GM12878 (cell line): ENCODE data around the gene ZNF655. TPM values are rescaled to one million over a fixed set of nuclear protein-coding genes. Genes with fewer than 3 reads are reported as not detected.

Experiments used
- ATAC-seq: fragments of 200-7000 bp; cut with Tn5 transposase; 3 replicates; pipeline ENCODE4 v1.9.1; 2020; ENCODE audit warnings: mild to moderate bottlenecking, moderate library complexity
- BruUV-seq: library from RNA; stranded (reverse); fragments of 400-500 nt; replicated peaks from 2 replicates; lab custom pipeline; 2021; lab: Mats Ljungman, UMichigan
- CTCF ChIA-PET: fragments of 300-600 bp; sonication (Branson Sonifier 250); formaldehyde crosslinking; extraction: SDS; loops from one replicate; lab custom pipeline; 2021; ENCODE audit warnings: inconsistent platforms; lab: Yijun Ruan, JAX
- POLR2A ChIA-PET: fragments of 350-600 bp; formaldehyde crosslinking; extraction: SDS; loops from one replicate; lab custom pipeline; 2021; ENCODE audit warnings: inconsistent platforms; lab: Charles Lee
- RAD21 ChIA-PET: fragments of 300-600 bp; sonication (Branson Sonifier 250); formaldehyde crosslinking; loops from one replicate; lab custom pipeline; 2023; ENCODE audit warnings: antibody characterized with exemption; ENCODE audit not compliant: unreplicated experiment; lab: Charles Lee
- SMC1A ChIA-PET: fragments of 300-600 bp; sonication (Branson Sonifier 250); formaldehyde crosslinking; loops from one replicate; lab custom pipeline; 2023; ENCODE audit not compliant: unreplicated experiment, uncharacterized antibody; lab: Charles Lee
- DNase-seq: peaks from one replicate; pipeline ENCODE4 v3.0.0-alpha.2; 2011; ENCODE audit warnings: low read depth, low spot score
- FAIRE-seq: peaks from 3 replicates; lab custom pipeline; 2011; peaks lifted over from hg19 to GRCh38; lab: Jason Lieb, UNC
- H2AFZ ChIP-seq: 2 replicates; pipeline ENCODE4 v1.6.0; 2011; ENCODE audit warnings: low read depth, low read length, control low read depth; ENCODE audit not compliant: control insufficient read depth
- H3K27ac ChIP-seq: 2 replicates; pipeline ENCODE4 v1.5.1; 2011; ENCODE audit warnings: control low read depth; ENCODE audit not compliant: control insufficient read depth, insufficient read depth
- H3K27me3 ChIP-seq, 2 experiments: replicated peaks in 1 of 2; 2 replicates each; pipeline versions ENCODE4 v1.6.0 to v1.6.1; 2011; ENCODE audit warnings: low read length in 1 of 2; ENCODE audit not compliant: control insufficient read depth in 2 of 2, insufficient read depth in 2 of 2
- H3K36me3 ChIP-seq, 2 experiments: 2 replicates each; pipeline ENCODE4 v1.5.1; 2011; ENCODE audit warnings: low read length in 1 of 2; ENCODE audit not compliant: control insufficient read depth in 2 of 2, insufficient read depth in 2 of 2
- H3K4me1 ChIP-seq: 2 replicates; pipeline ENCODE4 v1.6.1; 2011; ENCODE audit warnings: mild to moderate bottlenecking, low read length, moderate library complexity, mixed read lengths; ENCODE audit not compliant: control insufficient read depth, insufficient read depth
- H3K4me2 ChIP-seq: 2 replicates; pipeline ENCODE4 v1.6.0; 2011; ENCODE audit warnings: control low read depth; ENCODE audit not compliant: control insufficient read depth, insufficient read depth
- H3K4me3 ChIP-seq: fragments of 200-600 bp; sonication (generic); 2 replicates; pipeline ENCODE4 v1.5.1; 2016
- H3K79me2 ChIP-seq: 2 replicates; pipeline ENCODE4 v1.6.0; 2011; ENCODE audit warnings: low read length; ENCODE audit not compliant: control insufficient read depth, insufficient read depth
- H3K9ac ChIP-seq: 2 replicates; pipeline ENCODE4 v1.8.0; 2011; ENCODE audit warnings: low read length, control low read depth, mixed read lengths; ENCODE audit not compliant: control insufficient read depth, insufficient read depth
- H3K9me3 ChIP-seq: replicated peaks from 3 replicates; pipeline ENCODE4 v1.5.1; 2011; ENCODE audit warnings: mild to moderate bottlenecking, low read length; ENCODE audit not compliant: control insufficient read depth, insufficient read depth
- H4K20me1 ChIP-seq: 2 replicates; pipeline ENCODE4 v1.6.0; 2011; ENCODE audit not compliant: control insufficient read depth, insufficient read depth
- CBX5 ChIP-seq: sonication (generic); IDR thresholded peaks from 2 replicates; pipeline ENCODE4 v1.6.1; 2016; ENCODE audit warnings: low read depth, moderate library complexity, mild to moderate bottlenecking, inconsistent platforms
- CHD4 ChIP-seq: fragments of 200-600 bp; sonication (generic); IDR thresholded peaks from 2 replicates; pipeline ENCODE4 v1.6.1; 2016; ENCODE audit warnings: mild to moderate bottlenecking
- DPF2 ChIP-seq: fragments of 450-650 bp; IDR thresholded peaks from 2 replicates; pipeline ENCODE4 v1.6.1; 2017; ENCODE audit warnings: mild to moderate bottlenecking
- HCFC1 ChIP-seq: fragments of 150-350 bp; IDR thresholded peaks from 2 replicates; pipeline ENCODE4 v1.6.1; 2014; ENCODE audit warnings: low read length
- KDM1A ChIP-seq: fragments of 200-600 bp; sonication (generic); IDR thresholded peaks from 2 replicates; pipeline ENCODE4 v1.6.1; 2016; ENCODE audit warnings: borderline replicate concordance
- MXI1 ChIP-seq: fragments of 150-350 bp; IDR thresholded peaks from 2 replicates; pipeline ENCODE4 v1.6.1; 2011; ENCODE audit warnings: low read depth, mild to moderate bottlenecking, inconsistent platforms, low read length, improper control_type of control experiment
- SIN3A ChIP-seq: IDR thresholded peaks from 2 replicates; pipeline ENCODE4 v1.6.1; 2012; ENCODE audit warnings: low read depth, low read length, improper control_type of control experiment
- STAT1 ChIP-seq: fragments of 450-650 bp; conservative IDR thresholded peaks from 2 replicates; pipeline ENCODE4 v1.6.1; 2014; ENCODE audit warnings: antibody characterized with exemption, mild to moderate bottlenecking
- TCF3 ChIP-seq: IDR thresholded peaks from 2 replicates; pipeline ENCODE4 v1.6.1; 2012; ENCODE audit warnings: low read depth, mild to moderate bottlenecking, low read length, borderline replicate concordance; ENCODE audit not compliant: insufficient read depth
- ZBED1 ChIP-seq: IDR thresholded peaks from 2 replicates; pipeline ENCODE4 v1.6.1; 2016; ENCODE audit warnings: borderline replicate concordance
- ZNF384 ChIP-seq: IDR thresholded peaks from 2 replicates; pipeline ENCODE4 v1.6.1; 2012; ENCODE audit warnings: low read depth, mild to moderate bottlenecking, low read length, improper control_type of control experiment, borderline replicate concordance
- ZSCAN29 ChIP-seq: fragments of 450-650 bp; IDR thresholded peaks from 2 replicates; pipeline ENCODE4 v1.6.1; 2017; ENCODE audit warnings: mild to moderate bottlenecking, moderate library complexity
- WGBS: methylation state at CpG from one replicate; pipeline ENCODE4 v1.1.6; 2016; ENCODE audit warnings: low lambda C conversion rate; ENCODE audit not compliant: insufficient replicate concordance, insufficient coverage; ENCODE audit errors: missing lambda C conversion rate; 5-methylcytosine and 5-hydroxymethylcytosine counted together
- in situ Hi-C: fragments of 300-500 bp; cut with MboI; formaldehyde crosslinking; loops from 9 replicates; pipeline ENCODE4 v1.14.3; 2018; ENCODE audit warnings: mixed read lengths
- intact Hi-C: fragments of 100-400 bp; cut with micrococcal nuclease; formaldehyde crosslinking; loops from one replicate; pipeline ENCODE4 v1.14.2; 2022; ENCODE audit not compliant: unreplicated experiment
- polyA plus RNA-seq, 11 experiments: library from polyadenylated mRNA; depleted of rRNA in 4 of 11; unstranded in 6 of 11; stranded (reverse) in 5 of 11; fragments of >200 nt; fragmentation: Nextera tagmentation in 4 of 11; fragmentation: Illumina TruSeq in 1 of 11; extraction: Ambion mirVana in 4 of 11; extraction: Trizol in 1 of 11; gene quantifications; 1 replicate in 1 of 11; 2 replicates in 10 of 11; pipeline versions ENCODE4 v1.2.1 to v1.2.3, GENCODE V29; 2011 to 2016; ENCODE audit warnings: inconsistent platforms in 2 of 11, missing spikeins in 2 of 11, low read depth in 1 of 11
- total RNA-seq, 4 experiments: library from RNA; depleted of rRNA in 3 of 4; stranded (reverse); fragments of >200 nt in 3 of 4; fragmentation: Illumina TruSeq in 1 of 4; extraction: Trizol in 1 of 4; gene quantifications; 2 replicates each; pipeline versions ENCODE4 v1.2.1 to v1.2.3, GENCODE V29; 2013 to 2021
- TF ChIP-seq, protein P1 (sequence below): IDR thresholded peaks from 2 replicates; pipeline ENCODE4 v1.6.1; 2011; ENCODE audit warnings: borderline replicate concordance, low read depth, mild to moderate bottlenecking, moderate library complexity, mixed read lengths, low read length; ENCODE audit not compliant: insufficient read depth; ENCODE audit errors: extremely low read length
- TF ChIP-seq, protein P2 (sequence below): IDR thresholded peaks from 2 replicates; pipeline ENCODE4 v1.6.1; 2012; ENCODE audit warnings: improper control_type of control experiment, low read depth, low read length; ENCODE audit not compliant: insufficient replicate concordance
- TF ChIP-seq, protein P3 (sequence below): fragments of 150-350 bp; IDR thresholded peaks from 2 replicates; pipeline ENCODE4 v1.6.1; 2014; ENCODE audit warnings: mild to moderate bottlenecking, low read depth, low read length
- TF ChIP-seq, protein P4 (sequence below): IDR thresholded peaks from 2 replicates; pipeline ENCODE4 v1.6.1; 2011; ENCODE audit warnings: borderline replicate concordance, low read depth, mild to moderate bottlenecking, moderate library complexity, low read length; ENCODE audit not compliant: insufficient read depth, poor library complexity, severe bottlenecking

Gene ZNF655
- total and polyA plus RNA-seq, 10 of the 15 experiments (the other 5 are each of a cell fraction or from before 2014, with no cell fraction given), result 14.5 to 107 (median 52.8) TPM

DNA sequence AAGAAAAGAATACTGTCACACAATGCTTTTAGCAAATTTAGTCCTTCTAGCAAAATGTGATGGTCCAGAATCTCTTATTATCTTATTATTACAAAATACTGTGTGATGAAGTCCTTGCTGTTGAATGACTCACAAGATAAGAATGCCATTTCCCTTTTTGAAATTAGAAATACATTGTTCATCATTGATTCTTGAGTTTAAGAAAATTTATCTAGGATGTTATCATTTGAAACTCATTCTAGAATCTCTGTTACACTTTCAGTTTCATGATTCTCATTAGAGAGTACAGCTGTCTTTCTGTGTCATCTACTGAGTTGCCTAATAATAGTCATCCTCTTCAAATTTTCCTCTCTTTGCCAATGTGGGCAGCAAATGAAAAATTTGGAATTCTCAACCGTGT, 44.4 kb upstream of the ZNF655 start:
- POLR2A ChIA-PET, result no interaction called here
- no peaks in the 10 kb centered on the region for H3K9me3 ChIP-seq
- no peaks in the 10 kb centered on the region for H3K27me3 ChIP-seq
- SMC1A ChIA-PET, result interaction anchor here (1.1 to 3.2 kb wide), 3 partner anchors 9 to 45 kb away, joined by 3 to 8 read pairs (median 3); partner anchors contain the start of genes ZKSCAN5 and ZNF655
- no peaks in the 10 kb centered on the region for H3K79me2 ChIP-seq
- in situ Hi-C loops (no loop called here), intact Hi-C loops (no loop called here)
- DNase-seq, result no peak
- peak; percentile 67 for ATAC-seq
- 42% methylated on average over 1 of the region's 1 CpG for WGBS
- peaks cover 6 to 14% of the 10 kb centered on the region in 2 experiments; a peak in 3 of 4 replicates for H3K36me3 ChIP-seq
- BruUV-seq, result TSS peak; percentile 47
- no peaks in the 10 kb centered on the region for H4K20me1 ChIP-seq
- H3K27ac ChIP-seq, result no peak overlapping the region
- CTCF ChIA-PET, result interaction anchor here (0.7 kb wide), 1 partner anchor 146 kb away, joined by 3 read pairs; no protein-coding TSS in a partner anchor
- no peak for FAIRE-seq
- no peak overlapping the region for H3K4me2 ChIP-seq
- peaks cover 8% of the 10 kb centered on the region for H3K4me1 ChIP-seq
- no peak overlapping the region for H2AFZ ChIP-seq
- RAD21 ChIA-PET, result interaction anchor here (0.6 kb wide), 1 partner anchor 199 kb away, joined by 3 read pairs; no protein-coding TSS in a partner anchor
- no peak overlapping the region for H3K9ac ChIP-seq
- no peak overlapping the region for H3K4me3 ChIP-seq
- TF ChIP-seq CBX5 (no peak), KDM1A (no peak), TCF3 (no peak), STAT1 (no peak), HCFC1 (no peak), ZNF384 (no peak), ZSCAN29 (no peak), DPF2 (no peak), MXI1 (no peak), ZBED1 (no peak), SIN3A (no peak), CHD4 (no peak)
- TF ChIP-seq, protein P1, sequence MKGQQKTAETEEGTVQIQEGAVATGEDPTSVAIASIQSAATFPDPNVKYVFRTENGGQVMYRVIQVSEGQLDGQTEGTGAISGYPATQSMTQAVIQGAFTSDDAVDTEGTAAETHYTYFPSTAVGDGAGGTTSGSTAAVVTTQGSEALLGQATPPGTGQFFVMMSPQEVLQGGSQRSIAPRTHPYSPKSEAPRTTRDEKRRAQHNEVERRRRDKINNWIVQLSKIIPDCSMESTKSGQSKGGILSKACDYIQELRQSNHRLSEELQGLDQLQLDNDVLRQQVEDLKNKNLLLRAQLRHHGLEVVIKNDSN, result no peak
- TF ChIP-seq, protein P2, sequence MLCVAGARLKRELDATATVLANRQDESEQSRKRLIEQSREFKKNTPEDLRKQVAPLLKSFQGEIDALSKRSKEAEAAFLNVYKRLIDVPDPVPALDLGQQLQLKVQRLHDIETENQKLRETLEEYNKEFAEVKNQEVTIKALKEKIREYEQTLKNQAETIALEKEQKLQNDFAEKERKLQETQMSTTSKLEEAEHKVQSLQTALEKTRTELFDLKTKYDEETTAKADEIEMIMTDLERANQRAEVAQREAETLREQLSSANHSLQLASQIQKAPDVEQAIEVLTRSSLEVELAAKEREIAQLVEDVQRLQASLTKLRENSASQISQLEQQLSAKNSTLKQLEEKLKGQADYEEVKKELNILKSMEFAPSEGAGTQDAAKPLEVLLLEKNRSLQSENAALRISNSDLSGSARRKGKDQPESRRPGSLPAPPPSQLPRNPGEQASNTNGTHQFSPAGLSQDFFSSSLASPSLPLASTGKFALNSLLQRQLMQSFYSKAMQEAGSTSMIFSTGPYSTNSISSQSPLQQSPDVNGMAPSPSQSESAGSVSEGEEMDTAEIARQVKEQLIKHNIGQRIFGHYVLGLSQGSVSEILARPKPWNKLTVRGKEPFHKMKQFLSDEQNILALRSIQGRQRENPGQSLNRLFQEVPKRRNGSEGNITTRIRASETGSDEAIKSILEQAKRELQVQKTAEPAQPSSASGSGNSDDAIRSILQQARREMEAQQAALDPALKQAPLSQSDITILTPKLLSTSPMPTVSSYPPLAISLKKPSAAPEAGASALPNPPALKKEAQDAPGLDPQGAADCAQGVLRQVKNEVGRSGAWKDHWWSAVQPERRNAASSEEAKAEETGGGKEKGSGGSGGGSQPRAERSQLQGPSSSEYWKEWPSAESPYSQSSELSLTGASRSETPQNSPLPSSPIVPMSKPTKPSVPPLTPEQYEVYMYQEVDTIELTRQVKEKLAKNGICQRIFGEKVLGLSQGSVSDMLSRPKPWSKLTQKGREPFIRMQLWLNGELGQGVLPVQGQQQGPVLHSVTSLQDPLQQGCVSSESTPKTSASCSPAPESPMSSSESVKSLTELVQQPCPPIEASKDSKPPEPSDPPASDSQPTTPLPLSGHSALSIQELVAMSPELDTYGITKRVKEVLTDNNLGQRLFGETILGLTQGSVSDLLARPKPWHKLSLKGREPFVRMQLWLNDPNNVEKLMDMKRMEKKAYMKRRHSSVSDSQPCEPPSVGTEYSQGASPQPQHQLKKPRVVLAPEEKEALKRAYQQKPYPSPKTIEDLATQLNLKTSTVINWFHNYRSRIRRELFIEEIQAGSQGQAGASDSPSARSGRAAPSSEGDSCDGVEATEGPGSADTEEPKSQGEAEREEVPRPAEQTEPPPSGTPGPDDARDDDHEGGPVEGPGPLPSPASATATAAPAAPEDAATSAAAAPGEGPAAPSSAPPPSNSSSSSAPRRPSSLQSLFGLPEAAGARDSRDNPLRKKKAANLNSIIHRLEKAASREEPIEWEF, result no peak
- TF ChIP-seq, protein P3, sequence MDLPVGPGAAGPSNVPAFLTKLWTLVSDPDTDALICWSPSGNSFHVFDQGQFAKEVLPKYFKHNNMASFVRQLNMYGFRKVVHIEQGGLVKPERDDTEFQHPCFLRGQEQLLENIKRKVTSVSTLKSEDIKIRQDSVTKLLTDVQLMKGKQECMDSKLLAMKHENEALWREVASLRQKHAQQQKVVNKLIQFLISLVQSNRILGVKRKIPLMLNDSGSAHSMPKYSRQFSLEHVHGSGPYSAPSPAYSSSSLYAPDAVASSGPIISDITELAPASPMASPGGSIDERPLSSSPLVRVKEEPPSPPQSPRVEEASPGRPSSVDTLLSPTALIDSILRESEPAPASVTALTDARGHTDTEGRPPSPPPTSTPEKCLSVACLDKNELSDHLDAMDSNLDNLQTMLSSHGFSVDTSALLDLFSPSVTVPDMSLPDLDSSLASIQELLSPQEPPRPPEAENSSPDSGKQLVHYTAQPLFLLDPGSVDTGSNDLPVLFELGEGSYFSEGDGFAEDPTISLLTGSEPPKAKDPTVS, result no peak
- TF ChIP-seq, protein P4, sequence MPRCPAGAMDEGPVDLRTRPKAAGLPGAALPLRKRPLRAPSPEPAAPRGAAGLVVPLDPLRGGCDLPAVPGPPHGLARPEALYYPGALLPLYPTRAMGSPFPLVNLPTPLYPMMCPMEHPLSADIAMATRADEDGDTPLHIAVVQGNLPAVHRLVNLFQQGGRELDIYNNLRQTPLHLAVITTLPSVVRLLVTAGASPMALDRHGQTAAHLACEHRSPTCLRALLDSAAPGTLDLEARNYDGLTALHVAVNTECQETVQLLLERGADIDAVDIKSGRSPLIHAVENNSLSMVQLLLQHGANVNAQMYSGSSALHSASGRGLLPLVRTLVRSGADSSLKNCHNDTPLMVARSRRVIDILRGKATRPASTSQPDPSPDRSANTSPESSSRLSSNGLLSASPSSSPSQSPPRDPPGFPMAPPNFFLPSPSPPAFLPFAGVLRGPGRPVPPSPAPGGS, result no peak
